Measurements from ENCODE around the gene BAZ2B.
A peak's percentile ranks its signal among the peaks of the same experiment; 100 is the strongest.

The BAZ2B gene, protein sequence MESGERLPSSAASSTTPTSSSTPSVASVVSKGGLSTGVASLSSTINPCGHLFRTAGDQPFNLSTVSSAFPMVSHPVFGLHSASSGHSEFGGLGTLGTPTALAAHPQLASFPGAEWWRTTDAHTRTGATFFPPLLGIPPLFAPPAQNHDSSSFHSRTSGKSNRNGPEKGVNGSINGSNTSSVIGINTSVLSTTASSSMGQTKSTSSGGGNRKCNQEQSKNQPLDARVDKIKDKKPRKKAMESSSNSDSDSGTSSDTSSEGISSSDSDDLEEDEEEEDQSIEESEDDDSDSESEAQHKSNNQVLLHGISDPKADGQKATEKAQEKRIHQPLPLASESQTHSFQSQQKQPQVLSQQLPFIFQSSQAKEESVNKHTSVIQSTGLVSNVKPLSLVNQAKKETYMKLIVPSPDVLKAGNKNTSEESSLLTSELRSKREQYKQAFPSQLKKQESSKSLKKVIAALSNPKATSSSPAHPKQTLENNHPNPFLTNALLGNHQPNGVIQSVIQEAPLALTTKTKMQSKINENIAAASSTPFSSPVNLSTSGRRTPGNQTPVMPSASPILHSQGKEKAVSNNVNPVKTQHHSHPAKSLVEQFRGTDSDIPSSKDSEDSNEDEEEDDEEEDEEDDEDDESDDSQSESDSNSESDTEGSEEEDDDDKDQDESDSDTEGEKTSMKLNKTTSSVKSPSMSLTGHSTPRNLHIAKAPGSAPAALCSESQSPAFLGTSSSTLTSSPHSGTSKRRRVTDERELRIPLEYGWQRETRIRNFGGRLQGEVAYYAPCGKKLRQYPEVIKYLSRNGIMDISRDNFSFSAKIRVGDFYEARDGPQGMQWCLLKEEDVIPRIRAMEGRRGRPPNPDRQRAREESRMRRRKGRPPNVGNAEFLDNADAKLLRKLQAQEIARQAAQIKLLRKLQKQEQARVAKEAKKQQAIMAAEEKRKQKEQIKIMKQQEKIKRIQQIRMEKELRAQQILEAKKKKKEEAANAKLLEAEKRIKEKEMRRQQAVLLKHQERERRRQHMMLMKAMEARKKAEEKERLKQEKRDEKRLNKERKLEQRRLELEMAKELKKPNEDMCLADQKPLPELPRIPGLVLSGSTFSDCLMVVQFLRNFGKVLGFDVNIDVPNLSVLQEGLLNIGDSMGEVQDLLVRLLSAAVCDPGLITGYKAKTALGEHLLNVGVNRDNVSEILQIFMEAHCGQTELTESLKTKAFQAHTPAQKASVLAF (N-terminal part only)

DNA sequence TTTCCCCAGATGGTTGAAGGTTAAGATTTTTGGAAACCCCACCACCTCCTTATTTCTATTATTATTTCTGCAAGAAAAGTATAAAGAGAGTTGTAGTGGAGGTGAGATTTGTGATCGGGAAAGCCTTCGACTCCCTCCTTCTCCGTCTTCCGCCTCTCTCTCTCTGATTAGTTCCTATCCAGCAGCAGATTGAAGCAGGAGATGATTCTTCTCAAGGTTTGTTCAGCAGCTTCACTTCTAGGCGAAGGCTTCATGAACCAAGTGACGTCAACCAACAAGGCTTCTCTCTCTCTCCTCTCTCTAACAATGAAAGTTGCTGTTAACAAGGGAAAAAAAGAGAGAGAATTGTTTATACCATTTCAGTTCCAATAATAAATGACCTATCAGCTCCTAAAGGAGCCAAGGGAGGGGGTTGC, at the start of gene BAZ2B:
Gene BAZ2B (minus strand): TSS at position 263 of the 416 bp plus-strand sequence. CDS start 137,829 bp downstream, outside the sequence.
- ChIA-PET CTCF (interaction anchor here (0.5 to 0.7 kb wide), 2 partner anchors 59 to 171 kb away, joined by 3 read pairs; no protein-coding TSS in a partner anchor), POLR2A (ENCODE audit: low non-redundant PET) (no interaction called here)
- peak within 1 kb of the TSS; percentile 98 for H3K27ac ChIP-seq
- TF ChIP-seq, protein P1, sequence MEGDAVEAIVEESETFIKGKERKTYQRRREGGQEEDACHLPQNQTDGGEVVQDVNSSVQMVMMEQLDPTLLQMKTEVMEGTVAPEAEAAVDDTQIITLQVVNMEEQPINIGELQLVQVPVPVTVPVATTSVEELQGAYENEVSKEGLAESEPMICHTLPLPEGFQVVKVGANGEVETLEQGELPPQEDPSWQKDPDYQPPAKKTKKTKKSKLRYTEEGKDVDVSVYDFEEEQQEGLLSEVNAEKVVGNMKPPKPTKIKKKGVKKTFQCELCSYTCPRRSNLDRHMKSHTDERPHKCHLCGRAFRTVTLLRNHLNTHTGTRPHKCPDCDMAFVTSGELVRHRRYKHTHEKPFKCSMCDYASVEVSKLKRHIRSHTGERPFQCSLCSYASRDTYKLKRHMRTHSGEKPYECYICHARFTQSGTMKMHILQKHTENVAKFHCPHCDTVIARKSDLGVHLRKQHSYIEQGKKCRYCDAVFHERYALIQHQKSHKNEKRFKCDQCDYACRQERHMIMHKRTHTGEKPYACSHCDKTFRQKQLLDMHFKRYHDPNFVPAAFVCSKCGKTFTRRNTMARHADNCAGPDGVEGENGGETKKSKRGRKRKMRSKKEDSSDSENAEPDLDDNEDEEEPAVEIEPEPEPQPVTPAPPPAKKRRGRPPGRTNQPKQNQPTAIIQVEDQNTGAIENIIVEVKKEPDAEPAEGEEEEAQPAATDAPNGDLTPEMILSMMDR (conservative IDR thresholded peaks at IDR 0.05; ENCODE audit: low read depth) = no peak
- DNase-seq (ENCODE audit: low spot score) = peak; percentile 36

DNA sequence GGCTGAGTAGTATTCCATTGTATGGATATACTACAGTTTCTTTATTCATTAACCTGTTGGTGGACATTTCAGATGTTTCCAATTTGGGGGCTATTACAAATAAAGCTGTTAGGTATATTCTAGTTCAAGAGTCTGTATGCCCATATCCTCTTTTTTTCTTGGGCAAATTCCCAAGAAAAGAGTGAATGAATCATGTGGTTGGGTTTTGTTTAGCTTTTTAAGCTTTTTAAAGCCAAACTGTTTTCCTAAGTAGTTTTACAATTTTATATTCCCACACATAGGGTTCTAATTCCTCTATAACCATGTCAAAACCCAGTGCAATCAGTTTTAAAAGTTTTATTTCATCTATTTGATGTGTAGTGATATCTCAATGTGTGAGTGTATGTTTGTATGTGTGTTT, 44.9 kb upstream of the BAZ2B start:
- TF ChIP-seq, protein P1 (conservative IDR thresholded peaks at IDR 0.05; ENCODE audit: low read depth) = no peak
- ChIA-PET POLR2A (ENCODE audit: low non-redundant PET) (no interaction called here), CTCF (no interaction called here)
- no peak for DNase-seq (ENCODE audit: low spot score)
- no peak overlapping the region for H3K27ac ChIP-seq

DNA sequence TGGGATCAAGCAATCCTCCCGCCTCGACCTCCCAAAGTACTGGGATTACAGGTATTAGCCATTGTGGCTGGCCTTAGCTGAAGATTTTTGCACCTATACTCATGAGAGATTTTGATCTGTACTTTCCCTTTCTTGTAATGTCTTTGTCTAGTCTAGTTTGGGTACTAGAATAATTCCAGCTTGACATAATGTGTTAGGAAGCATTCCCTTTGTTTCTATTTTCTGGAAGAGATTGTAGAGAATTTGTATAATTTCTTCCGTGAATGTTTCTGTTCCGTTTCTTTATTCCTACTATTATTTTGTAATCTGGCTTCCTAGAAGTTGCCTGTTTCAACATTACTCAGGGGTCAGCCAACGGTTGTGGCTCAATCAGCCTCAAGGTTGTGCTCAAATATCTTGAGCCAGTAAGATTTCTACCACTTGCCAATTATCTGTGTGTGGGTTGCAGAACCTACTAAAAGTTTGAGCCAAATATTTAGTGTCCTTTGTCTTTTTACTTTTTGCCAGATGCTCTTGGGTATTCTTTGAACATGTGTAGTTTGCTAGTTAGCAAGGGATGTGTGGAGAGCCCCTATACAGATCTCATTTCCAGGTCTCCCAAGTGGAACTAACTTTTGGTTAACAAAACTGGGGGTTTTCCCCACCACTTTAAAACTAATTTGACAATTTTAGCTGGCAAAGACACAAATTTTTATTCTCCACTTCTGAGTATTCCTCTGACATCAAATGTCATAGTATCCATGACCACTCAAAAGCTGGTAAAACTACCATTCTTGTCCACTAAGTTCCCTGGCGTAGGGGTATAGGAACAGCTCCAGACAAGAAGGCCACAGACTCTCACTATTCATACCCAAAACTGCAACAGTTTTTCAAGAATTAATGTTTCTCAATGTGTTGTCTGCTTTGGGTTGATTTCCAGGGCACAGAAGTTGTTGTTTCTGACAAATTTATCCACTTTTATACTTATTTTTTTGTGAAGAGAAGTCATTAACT, 42.8 kb upstream of the BAZ2B start:
- POLR2A ChIA-PET (ENCODE audit: low non-redundant PET) = no interaction called here
- CTCF ChIA-PET = no interaction called here
- no peak overlapping the region for H3K27ac ChIP-seq
- TF ChIP-seq, protein P1 (conservative IDR thresholded peaks at IDR 0.05; ENCODE audit: low read depth) = no peak
- DNase-seq (ENCODE audit: low spot score) = no peak

DNA sequence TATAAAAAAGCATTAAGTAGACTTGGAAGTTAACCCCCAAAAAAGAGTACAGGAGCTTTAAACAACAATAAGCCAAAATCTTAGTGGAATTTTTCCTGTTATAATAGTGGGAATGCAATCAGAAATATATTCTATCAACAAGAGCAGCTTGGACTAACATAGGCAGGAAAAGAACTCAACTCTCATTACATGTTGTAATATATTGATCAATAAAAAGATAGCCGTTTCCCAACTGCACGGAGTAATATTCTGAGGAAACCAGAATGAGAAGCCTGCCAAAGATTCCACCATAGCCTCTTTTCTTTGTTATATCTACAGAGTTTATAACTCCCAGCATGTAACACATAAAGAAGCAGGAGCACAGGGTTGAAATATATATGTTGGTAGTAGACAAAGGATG, 37.6 kb upstream of the BAZ2B start:
- TF ChIP-seq, protein P1 (conservative IDR thresholded peaks at IDR 0.05; ENCODE audit: low read depth) = no peak
- ChIA-PET CTCF (no interaction called here), POLR2A (ENCODE audit: low non-redundant PET) (no interaction called here)
- no peak for DNase-seq (ENCODE audit: low spot score)
- H3K27ac ChIP-seq = no peak overlapping the region

DNA sequence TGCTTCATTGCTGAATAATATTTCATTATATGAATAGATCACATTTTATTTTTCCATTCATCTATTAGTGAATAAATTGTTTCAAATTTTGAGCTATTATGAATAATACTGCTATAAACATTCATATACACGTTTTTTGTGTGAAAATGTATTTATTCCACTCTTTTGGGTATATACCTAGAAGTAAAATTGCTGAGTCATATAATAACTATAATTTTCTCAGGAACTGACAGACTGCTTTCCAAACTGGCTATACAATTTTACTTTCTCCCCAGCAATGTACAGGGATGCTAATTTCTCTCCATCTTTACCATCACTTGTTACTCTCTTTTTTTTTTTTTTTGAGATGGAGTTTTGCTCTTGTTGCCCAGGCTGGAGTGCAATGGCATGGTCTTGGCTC, 35.5 kb upstream of the BAZ2B start:
- H3K27ac ChIP-seq = no peak overlapping the region
- ChIA-PET CTCF (no interaction called here), POLR2A (ENCODE audit: low non-redundant PET) (no interaction called here)
- no peak for DNase-seq (ENCODE audit: low spot score)
- TF ChIP-seq, protein P1 (conservative IDR thresholded peaks at IDR 0.05; ENCODE audit: low read depth) = no peak
